GM19043 (cell line): ENCODE results near the gene UBL5.
A peak's percentile ranks its signal among the peaks of the same experiment; 100 is the strongest.
"Not testable (repeated sequence)": the region's sequence is repeated elsewhere in the genome, so short reads cannot be mapped to it uniquely, and the experiment has no call there.

ENCODE experiments used
- ATAC-seq: cut with Tn5 transposase; IDR thresholded peaks from one replicate; pipeline ENCODE4 v1.9.1; 2021; ENCODE audit warnings: low read depth; ENCODE audit not compliant: unreplicated experiment

UBL5 gene

GRCh38 chr19:9827289-9828238, at the start of gene UBL5:
Gene UBL5 (plus strand): TSS chr19:9827918. CDS start chr19:9828338, 420 bp downstream.
- peak; percentile 89 for ATAC-seq

GRCh38 chr19:9782338-9782737, 45.4 kb upstream of the UBL5 start:
- ATAC-seq, result no peak

- ATAC-seq, result not testable (repeated sequence)
These were observed 43.6 kb upstream of the UBL5 start for GRCh38 chr19:9784163-9784496.

GRCh38 chr19:9785367-9786331, 42.1 kb upstream of the UBL5 start:
- ATAC-seq, result peak; percentile 64

- no peak for ATAC-seq
These were observed 41.4 kb upstream of the UBL5 start for GRCh38 chr19:9786342-9786741.

- ATAC-seq, result no peak
These were observed 40.9 kb upstream of the UBL5 start for GRCh38 chr19:9786819-9787218.

GRCh38 chr19:9788604-9789003, 39.1 kb upstream of the UBL5 start:
- ATAC-seq, result not testable (repeated sequence)

GRCh38 chr19:9789066-9789465, 38.7 kb upstream of the UBL5 start:
- no peak for ATAC-seq

- not testable (repeated sequence) for ATAC-seq
These were observed 38.1 kb upstream of the UBL5 start for GRCh38 chr19:9789579-9789978.

GRCh38 chr19:9791073-9791367, 36.7 kb upstream of the UBL5 start:
- ATAC-seq, result not testable (repeated sequence)

- ATAC-seq, result peak; percentile 43
These were observed 36.0 kb upstream of the UBL5 start for GRCh38 chr19:9791552-9792205.

- ATAC-seq, result no peak
These were observed 35.3 kb upstream of the UBL5 start for GRCh38 chr19:9792206-9793070.

- ATAC-seq, result no peak
These were observed 34.6 kb upstream of the UBL5 start for GRCh38 chr19:9793071-9793591.

- ATAC-seq, result no peak
These were observed 31.5 kb upstream of the UBL5 start for GRCh38 chr19:9796113-9796773.

- no peak for ATAC-seq
These were observed 29.8 kb upstream of the UBL5 start for GRCh38 chr19:9797871-9798270.

- ATAC-seq, result no peak
These were observed 28.6 kb upstream of the UBL5 start for GRCh38 chr19:9799162-9799561.

- no peak for ATAC-seq
These were observed 25.7 kb upstream of the UBL5 start for GRCh38 chr19:9801976-9802375.

- no peak for ATAC-seq
These were observed 20.9 kb upstream of the UBL5 start for GRCh38 chr19:9806803-9807202.
